Transverse colon (tissue), 4 donors: ENCODE measurements around the gene ZC3H4. TPM values are rescaled to one million over a fixed set of nuclear protein-coding genes. Genes with fewer than 3 reads are reported as not detected.

ENCODE experiments used
- DNase-seq: peaks from one replicate; pipeline ENCODE4 v3.0.0-alpha.2; 2019
- H3K27ac ChIP-seq, 4 donors: fragments of 200-600 bp; sonication (generic); 2 replicates each; pipeline ENCODE4 v1.5.1; 2016 to 2018; ENCODE audit warnings: inconsistent platforms in 4 of 4
- H3K27me3 ChIP-seq: fragments of 200-600 bp; sonication (generic); 2 replicates; pipeline ENCODE4 v1.5.1; 2017; ENCODE audit warnings: inconsistent platforms
- H3K36me3 ChIP-seq, 4 donors: fragments of 200-600 bp; sonication (generic); 2 replicates each; pipeline ENCODE4 v1.5.1; 2017 to 2019; ENCODE audit warnings: inconsistent platforms in 4 of 4
- H3K4me1 ChIP-seq, 4 donors: fragments of 200-600 bp; sonication (generic); 2 replicates each; pipeline ENCODE4 v1.5.1; 2017 to 2020; ENCODE audit warnings: inconsistent platforms in 4 of 4
- H3K4me3 ChIP-seq, 4 donors: fragments of 200-600 bp; sonication (generic); 1 replicate in 1 of 4; 2 replicates in 3 of 4; pipeline versions ENCODE4 v1.5.1 to v1.6.1; 2017 to 2019; ENCODE audit warnings: inconsistent platforms in 4 of 4
- H3K9me3 ChIP-seq, 2 donors: fragments of 200-600 bp; sonication (generic); 2 replicates each; pipeline ENCODE4 v1.5.1; 2017 to 2019; ENCODE audit warnings: inconsistent platforms in 2 of 2
- EP300 ChIP-seq: sonication (generic); formaldehyde crosslinking; IDR thresholded peaks from one replicate; pipeline ENCODE4 v1.6.1; 2017; ENCODE audit warnings: antibody characterized with exemption, low read depth
- POLR2A ChIP-seq: fragments of 450-650 bp; IDR thresholded peaks from one replicate; pipeline ENCODE4 v1.6.1; 2016; ENCODE audit warnings: antibody characterized with exemption, mild to moderate bottlenecking, moderate library complexity
- POLR2AphosphoS5 ChIP-seq, 3 donors: sonication (generic); formaldehyde crosslinking; IDR thresholded peaks; one replicate each; pipeline ENCODE4 v1.6.1; 2016; ENCODE audit warnings: antibody characterized with exemption in 3 of 3
- WGBS, 2 donors: methylation state at CpG; one replicate each; pipeline ENCODE4 v1.1.5; 2018; ENCODE audit warnings: low coverage in 1 of 2; 5-methylcytosine and 5-hydroxymethylcytosine counted together
- in situ Hi-C, 4 donors: fragments of 200-750 bp; cut with MboI; loops; one replicate each; pipeline versions ENCODE4 v1.15.0 to v1.15.1; 2017; ENCODE audit warnings: low sequenced_read_pairs in 3 of 4, low pct_ligation_motif_present in 1 of 4, low pct_unique_long_range_greater_than_20kb in 1 of 4
- intact Hi-C: fragments of 100-400 bp; cut with DNase I; formaldehyde crosslinking; loops from one replicate; pipeline ENCODE4 v1.15.1; 2023; ENCODE audit warnings: low total_unique reads
- total RNA-seq, 4 donors: library from RNA; depleted of rRNA; stranded (reverse); fragments of >200 nt; gene quantifications; one replicate each; pipeline ENCODE4 v1.1.0, GENCODE V29; 2016
- TF ChIP-seq, protein P1 (sequence below), 5 experiments: fragments of 200-600 bp in 3 of 5; fragments of 450-650 bp in 2 of 5; sonication (generic) in 3 of 5; IDR thresholded peaks; 1 replicate in 2 of 5; 2 replicates in 3 of 5; pipeline ENCODE4 v1.5.1; 2016 to 2017; ENCODE audit warnings: antibody characterized with exemption in 5 of 5, inconsistent platforms in 3 of 5, mild to moderate bottlenecking in 2 of 5, moderate library complexity in 1 of 5

The ZC3H4 gene
- total RNA-seq, 4 donors from 2014 or later = 25.4 to 32.2 (median 28.0) TPM

DNA sequence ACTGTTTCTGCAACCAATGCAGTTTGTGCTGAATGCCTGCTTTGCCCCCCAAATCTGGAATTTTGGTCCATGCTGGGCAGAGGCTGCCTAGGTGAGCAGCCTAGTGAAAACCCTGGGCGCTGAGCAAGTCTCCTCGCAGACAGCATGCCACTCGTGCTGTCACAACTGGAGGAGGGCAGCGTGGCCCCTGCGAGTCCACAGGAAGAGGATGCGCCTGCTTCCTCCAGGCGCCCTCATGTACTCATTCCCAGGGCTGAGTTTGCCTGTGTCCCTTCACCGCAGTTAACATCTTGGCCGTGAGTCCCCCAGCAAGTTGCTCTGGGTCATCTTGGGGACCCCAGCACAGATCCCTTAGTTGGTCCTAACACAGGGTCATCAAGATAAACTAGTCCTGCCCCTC, 39.0 kb downstream of the ZC3H4 start:
- no peak for DNase-seq
- H3K36me3 ChIP-seq = peaks cover 0 to 61% (median 23%) of the 10 kb centered on the region in 4 donors
- intact Hi-C loops (loop anchor here (5.0 kb wide), 1 partner anchor 48 kb away; no protein-coding TSS in a partner anchor), in situ Hi-C loops (loop anchor here (5.0 to 10.0 kb wide), 2 partner anchors 50 to 53 kb away; no protein-coding TSS in a partner anchor)
- no peak for TF ChIP-seq EP300
- no peak for TF ChIP-seq POLR2A
- no peak overlapping the region for H3K4me3 ChIP-seq
- H3K27me3 ChIP-seq = no peaks in the 10 kb centered on the region
- H3K9me3 ChIP-seq = no peaks in the 10 kb centered on the region
- no peak overlapping the region for H3K27ac ChIP-seq
- H3K4me1 ChIP-seq = peaks cover 1 to 3% (median 2%) of the 10 kb centered on the region in 4 donors
- 95% methylated on average over 9 of the region's 9 CpGs; no CpG with 5 or more reads in 1 of the 2 donors for WGBS, 2 donors

DNA sequence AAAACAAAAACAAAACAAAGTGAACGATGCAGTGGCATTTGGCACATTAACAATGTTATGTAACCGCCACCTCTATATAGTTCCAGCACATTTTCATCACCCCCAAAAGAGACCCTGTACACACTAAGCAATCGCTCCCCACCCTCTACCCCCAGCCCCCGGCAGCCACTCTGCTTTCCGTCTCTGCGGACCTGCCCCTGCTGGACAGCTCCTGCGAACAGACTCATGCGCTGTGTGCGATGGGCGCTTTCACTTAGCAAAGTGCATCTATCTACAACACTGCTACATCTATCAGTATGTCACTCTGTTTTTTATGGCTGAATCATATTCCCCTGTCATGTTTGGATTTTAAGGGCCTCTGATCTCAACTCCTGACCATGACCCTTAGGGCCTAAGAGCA, 40.0 kb downstream of the ZC3H4 start:
- Histone ChIP-seq H3K9me3 (no peaks in the 10 kb centered on the region), H3K36me3 (peaks cover 0 to 60% (median 23%) of the 10 kb centered on the region in 4 donors), H3K4me1 (no peaks in the 10 kb centered on the region), H3K4me3 (no peak overlapping the region), H3K27me3 (no peaks in the 10 kb centered on the region), H3K27ac (no peak overlapping the region)
- 80 to 89% methylated on average over 2 to 10 of the region's 10 CpGs for WGBS, 2 donors
- TF ChIP-seq POLR2AphosphoS5 (IDR thresholded peaks at IDR 0.05) (no peak), EP300 (no peak), POLR2A (no peak)
- TF ChIP-seq, protein P1, sequence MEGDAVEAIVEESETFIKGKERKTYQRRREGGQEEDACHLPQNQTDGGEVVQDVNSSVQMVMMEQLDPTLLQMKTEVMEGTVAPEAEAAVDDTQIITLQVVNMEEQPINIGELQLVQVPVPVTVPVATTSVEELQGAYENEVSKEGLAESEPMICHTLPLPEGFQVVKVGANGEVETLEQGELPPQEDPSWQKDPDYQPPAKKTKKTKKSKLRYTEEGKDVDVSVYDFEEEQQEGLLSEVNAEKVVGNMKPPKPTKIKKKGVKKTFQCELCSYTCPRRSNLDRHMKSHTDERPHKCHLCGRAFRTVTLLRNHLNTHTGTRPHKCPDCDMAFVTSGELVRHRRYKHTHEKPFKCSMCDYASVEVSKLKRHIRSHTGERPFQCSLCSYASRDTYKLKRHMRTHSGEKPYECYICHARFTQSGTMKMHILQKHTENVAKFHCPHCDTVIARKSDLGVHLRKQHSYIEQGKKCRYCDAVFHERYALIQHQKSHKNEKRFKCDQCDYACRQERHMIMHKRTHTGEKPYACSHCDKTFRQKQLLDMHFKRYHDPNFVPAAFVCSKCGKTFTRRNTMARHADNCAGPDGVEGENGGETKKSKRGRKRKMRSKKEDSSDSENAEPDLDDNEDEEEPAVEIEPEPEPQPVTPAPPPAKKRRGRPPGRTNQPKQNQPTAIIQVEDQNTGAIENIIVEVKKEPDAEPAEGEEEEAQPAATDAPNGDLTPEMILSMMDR (IDR thresholded peaks at IDR 0.05) = no peak
- intact Hi-C loops = no loop called here
- DNase-seq = no peak
- in situ Hi-C loops = loop anchor here in 1 of 4 donors (10.0 kb wide), 1 partner anchor 51 kb away; no protein-coding TSS in a partner anchor

DNA sequence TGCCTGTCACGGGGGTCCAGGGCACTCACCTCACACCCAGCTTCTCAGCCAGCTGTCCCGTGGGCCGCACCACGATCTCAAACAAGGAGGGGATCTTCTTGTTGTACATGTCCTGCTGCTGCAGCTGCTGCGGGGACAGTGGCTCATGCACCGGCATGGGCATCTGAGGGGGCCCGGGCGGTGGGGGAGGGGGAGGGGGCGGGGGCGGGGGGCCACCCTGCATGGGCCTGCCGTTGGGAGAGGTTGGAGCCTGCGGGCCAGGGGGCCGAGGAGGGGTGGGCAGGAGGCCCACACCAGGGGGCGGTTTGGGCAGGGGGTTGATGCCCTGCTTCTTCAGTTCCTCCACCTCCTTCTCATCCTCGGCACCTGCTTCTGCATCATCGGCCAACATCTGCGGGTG, 41.3 kb downstream of the ZC3H4 start:
- no peaks in the 10 kb centered on the region for H3K9me3 ChIP-seq
- no peak for TF ChIP-seq POLR2AphosphoS5 (IDR thresholded peaks at IDR 0.05)
- TF ChIP-seq EP300 = no peak
- TF ChIP-seq POLR2A = no peak
- TF ChIP-seq, protein P1 (IDR thresholded peaks at IDR 0.05) = no peak
- DNase-seq = no peak
- H3K4me3 ChIP-seq = no peak overlapping the region
- intact Hi-C loops (no loop called here), in situ Hi-C loops (loop anchor here in 1 of 4 donors (10.0 kb wide), 1 partner anchor 52 kb away; no protein-coding TSS in a partner anchor)
- no peaks in the 10 kb centered on the region for H3K4me1 ChIP-seq
- H3K36me3 ChIP-seq = peaks cover 0 to 56% (median 25%) of the 10 kb centered on the region in 4 donors
- 77 to 91% methylated on average over 5 to 8 of the region's 17 CpGs for WGBS, 2 donors
- H3K27me3 ChIP-seq = no peaks in the 10 kb centered on the region
- no peak overlapping the region for H3K27ac ChIP-seq

DNA sequence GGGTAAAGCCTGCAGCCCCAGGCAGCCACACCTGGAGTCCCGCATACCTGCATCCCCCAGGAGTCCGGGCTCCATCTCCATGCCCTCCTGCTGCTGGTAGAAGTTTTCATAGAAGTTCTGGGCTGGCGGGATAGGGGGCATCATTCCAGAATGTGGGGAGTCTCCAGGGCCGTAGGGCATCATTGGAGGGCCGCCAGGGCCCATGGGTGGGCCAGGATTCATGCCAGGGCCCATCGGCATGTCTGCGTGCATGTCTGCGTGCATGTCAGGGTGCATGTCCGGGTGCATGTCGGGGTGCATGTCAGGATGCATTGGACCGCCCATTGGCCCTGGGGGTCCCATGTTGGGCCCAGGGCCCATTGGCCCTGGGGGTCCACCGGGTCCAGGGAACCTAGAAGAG, 41.8 kb downstream of the ZC3H4 start:
- no peaks in the 10 kb centered on the region for H3K9me3 ChIP-seq
- no peak overlapping the region for H3K27ac ChIP-seq
- no peaks in the 10 kb centered on the region for H3K27me3 ChIP-seq
- no peak for DNase-seq
- no peak overlapping the region for H3K4me3 ChIP-seq
- intact Hi-C loops = loop anchor here (1.0 kb wide), 1 partner anchor 43 kb away; no protein-coding TSS in a partner anchor
- WGBS, 2 donors = 90% methylated on average over 12 of the region's 12 CpGs; no CpG with 5 or more reads in 1 of the 2 donors
- peaks cover 0 to 56% (median 28%) of the 10 kb centered on the region in 4 donors for H3K36me3 ChIP-seq
- TF ChIP-seq, protein P1 (IDR thresholded peaks at IDR 0.05) = no peak
- TF ChIP-seq POLR2AphosphoS5 (IDR thresholded peaks at IDR 0.05) = no peak
- TF ChIP-seq EP300 = no peak
- H3K4me1 ChIP-seq = no peaks in the 10 kb centered on the region
- in situ Hi-C loops = loop anchor here in 1 of 4 donors (10.0 kb wide), 1 partner anchor 53 kb away; no protein-coding TSS in a partner anchor
